Amniotic stem cell (primary cell): ENCODE data around the gene SLC26A6.

Source experiments
- DNase-seq: peaks from one replicate; lab custom pipeline; 2025; lab: John Stamatoyannopoulos, UW

Gene SLC26A6

GRCh38 chr3:48599077-48599501 lies 36.2 kb downstream of the SLC26A6 start:
- DNase-seq: no peak

GRCh38 chr3:48598323-48599076 lies 36.8 kb downstream of the SLC26A6 start:
- peak; percentile 95 for DNase-seq

- no peak for DNase-seq
Measured at GRCh38 chr3:48597408-48597800, 37.9 kb downstream of the SLC26A6 start.

GRCh38 chr3:48596676-48597407 lies 38.4 kb downstream of the SLC26A6 start:
- DNase-seq: no peak

- DNase-seq: no peak
Measured at GRCh38 chr3:48596157-48596556, 39.1 kb downstream of the SLC26A6 start.

- DNase-seq: peak; percentile 81
Measured at GRCh38 chr3:48595526-48596121, 39.6 kb downstream of the SLC26A6 start.

GRCh38 chr3:48595075-48595525 lies 40.2 kb downstream of the SLC26A6 start, which contains the start of gene COL7A1:
COL7A1 (minus strand) TSS chr3:48595329; CDS start chr3:48595159, 170 bp downstream.
- no peak for DNase-seq

GRCh38 chr3:48594417-48595049 lies 40.7 kb downstream of the SLC26A6 start:
- no peak for DNase-seq

GRCh38 chr3:48593337-48593736 lies 41.9 kb downstream of the SLC26A6 start:
- no peak for DNase-seq

- DNase-seq: no peak
Measured at GRCh38 chr3:48592519-48593087, 42.7 kb downstream of the SLC26A6 start.

- no peak for DNase-seq
Measured at GRCh38 chr3:48591886-48592518, 43.3 kb downstream of the SLC26A6 start.

GRCh38 chr3:48591436-48591835 lies 43.8 kb downstream of the SLC26A6 start:
- no peak for DNase-seq

GRCh38 chr3:48588230-48588629 lies 47.0 kb downstream of the SLC26A6 start:
- DNase-seq: no peak

GRCh38 chr3:48587686-48588085 lies 47.6 kb downstream of the SLC26A6 start:
- no peak for DNase-seq

- DNase-seq: no peak
Measured at GRCh38 chr3:48585411-48585810, 49.9 kb downstream of the SLC26A6 start.

- no peak for DNase-seq
Measured at GRCh38 chr3:48584836-48585235, 50.4 kb downstream of the SLC26A6 start.

- DNase-seq: no peak
Measured at GRCh38 chr3:48581621-48582481, 53.4 kb downstream of the SLC26A6 start.

GRCh38 chr3:48576647-48577046 lies 58.6 kb downstream of the SLC26A6 start:
- DNase-seq: no peak
